HG02571 (cell line): ENCODE data around the gene USP48.

Source experiments
- ATAC-seq: cut with Tn5 transposase; IDR thresholded peaks from one replicate; pipeline ENCODE4 v1.9.1; 2021; ENCODE audit warnings: mild to moderate bottlenecking, moderate library complexity; ENCODE audit not compliant: unreplicated experiment

USP48 gene

GRCh38 chr1:21659099-21659923 is 123.6 kb downstream of the USP48 start:
- ATAC-seq, result no peak

GRCh38 chr1:21657456-21658190 is 125.3 kb downstream of the USP48 start:
- ATAC-seq, result no peak

GRCh38 chr1:21655748-21656147 is 127.2 kb downstream of the USP48 start:
- no peak for ATAC-seq

GRCh38 chr1:21655259-21655658 is 127.7 kb downstream of the USP48 start:
- ATAC-seq, result no peak

- ATAC-seq, result no peak
Observed at GRCh38 chr1:21654209-21654608, 128.7 kb downstream of the USP48 start.

GRCh38 chr1:21653744-21654100 is 129.2 kb downstream of the USP48 start:
- ATAC-seq, result no peak

- no peak for ATAC-seq
Observed at GRCh38 chr1:21652937-21653743, 129.8 kb downstream of the USP48 start.

GRCh38 chr1:21652101-21652936 is 130.6 kb downstream of the USP48 start:
- ATAC-seq, result no peak

- no peak for ATAC-seq
Observed at GRCh38 chr1:21651214-21652042, 131.5 kb downstream of the USP48 start.

- no peak for ATAC-seq
Observed at GRCh38 chr1:21650400-21650799, 132.5 kb downstream of the USP48 start.

- no peak for ATAC-seq
Observed at GRCh38 chr1:21649315-21649714, 133.6 kb downstream of the USP48 start.

- no peak for ATAC-seq
Observed at GRCh38 chr1:21648791-21649190, 134.2 kb downstream of the USP48 start.

GRCh38 chr1:21648352-21648730 is 134.6 kb downstream of the USP48 start:
- ATAC-seq, result no peak

GRCh38 chr1:21647431-21648351 is 135.3 kb downstream of the USP48 start:
- no peak for ATAC-seq

GRCh38 chr1:21645550-21645949 is 137.4 kb downstream of the USP48 start:
- no peak for ATAC-seq

GRCh38 chr1:21644906-21645305 is 138.0 kb downstream of the USP48 start:
- no peak for ATAC-seq

- ATAC-seq, result no peak
Observed at GRCh38 chr1:21644348-21644747, 138.6 kb downstream of the USP48 start.

- ATAC-seq, result no peak
Observed at GRCh38 chr1:21643624-21644023, 139.3 kb downstream of the USP48 start.
